Stimulated activated CD4-positive, alpha-beta T cell treated with anti-CD3 and anti-CD28 coated beads, Interleukin-15, amount 100 ng/mL, for 24 hours (primary cell): Measurements from ENCODE around the gene GPR50.

Source experiments
- DNase-seq: peaks from one replicate; pipeline ENCODE4 v3.0.0-alpha.2; 2020

Gene GPR50

GRCh38 chrX:151176231-151176750 lies at the start of gene GPR50:
TSS of gene GPR50 (plus strand) at chrX:151176584. CDS start at chrX:151176722, 138 bp downstream.
- DNase-seq, result no peak

GRCh38 chrX:151132531-151132930 lies 43.9 kb upstream of the GPR50 start:
- DNase-seq, result no peak

GRCh38 chrX:151151665-151152267 lies 24.6 kb upstream of the GPR50 start:
- DNase-seq, result peak; percentile 12

- no peak for DNase-seq
Observed at GRCh38 chrX:151153086-151153485, 23.3 kb upstream of the GPR50 start.

GRCh38 chrX:151153667-151154066 lies 22.7 kb upstream of the GPR50 start:
- no peak for DNase-seq

GRCh38 chrX:151155234-151155633 lies 21.1 kb upstream of the GPR50 start:
- DNase-seq, result no peak

- DNase-seq, result no peak
Observed at GRCh38 chrX:151161690-151162089, 14.7 kb upstream of the GPR50 start.

GRCh38 chrX:151167791-151168345 lies 8.5 kb upstream of the GPR50 start:
- no peak for DNase-seq

- no peak for DNase-seq
Observed at GRCh38 chrX:151169783-151170182, 6.6 kb upstream of the GPR50 start.

- no peak for DNase-seq
Observed at GRCh38 chrX:151174581-151175282, 1.7 kb upstream of the GPR50 start.

- no peak for DNase-seq
Observed at GRCh38 chrX:151175283-151176062, 911 bp upstream of the GPR50 start.

GRCh38 chrX:151177141-151178027 lies 1.0 kb downstream of the GPR50 start:
- DNase-seq, result no peak

GRCh38 chrX:151178746-151179145 lies 2.4 kb downstream of the GPR50 start:
- no peak for DNase-seq

- no peak for DNase-seq
Observed at GRCh38 chrX:151180400-151180799, 4.0 kb downstream of the GPR50 start.

GRCh38 chrX:151181088-151181487 lies 4.7 kb downstream of the GPR50 start:
- no peak for DNase-seq

- DNase-seq, result no peak
Observed at GRCh38 chrX:151183233-151183753, 6.9 kb downstream of the GPR50 start.

- no peak for DNase-seq
Observed at GRCh38 chrX:151183912-151184565, 7.7 kb downstream of the GPR50 start.

- no peak for DNase-seq
Observed at GRCh38 chrX:151184705-151185104, 8.3 kb downstream of the GPR50 start.

GRCh38 chrX:151206871-151207270 lies 30.5 kb downstream of the GPR50 start:
- no peak for DNase-seq

- no peak for DNase-seq
Observed at GRCh38 chrX:151225843-151226242, 49.5 kb downstream of the GPR50 start.

- DNase-seq, result no peak
Observed at GRCh38 chrX:151226941-151227340, 50.6 kb downstream of the GPR50 start.

GRCh38 chrX:151227627-151228026 lies 51.2 kb downstream of the GPR50 start:
- DNase-seq, result no peak
